ENCODE measurements around the gene MT1G.
A peak's percentile ranks its signal among the peaks of the same experiment; 100 is the strongest.

The MT1G gene

GRCh38 chr16:56639045-56639444, 28.8 kb downstream of the MT1G start:
- H3K4me3 ChIP-seq (ENCODE audit: low read length) = no peak overlapping the region
- TF ChIP-seq CTCF (conservative IDR thresholded peaks at IDR 0.05; ENCODE audit: low read length) = no peak
- DNase-seq (ENCODE audit: low read depth) = no peak

- peak within 1 kb of the TSS; percentile 64 for H3K4me3 ChIP-seq (ENCODE audit: low read length)
- TF ChIP-seq CTCF (conservative IDR thresholded peaks at IDR 0.05; ENCODE audit: low read length) = no peak
- DNase-seq (ENCODE audit: low read depth) = peak; percentile 44
Observed at GRCh38 chr16:56637814-56638750, 29.8 kb downstream of the MT1G start, which contains the start of gene MT1A. Gene MT1A (plus strand): TSS chr16:56638666. CDS start chr16:56638739, 73 bp downstream.

GRCh38 chr16:56636616-56637413, 31.1 kb downstream of the MT1G start:
- no peak for TF ChIP-seq CTCF (conservative IDR thresholded peaks at IDR 0.05; ENCODE audit: low read length)

GRCh38 chr16:56635441-56635967, 32.4 kb downstream of the MT1G start:
- DNase-seq (ENCODE audit: low read depth) = no peak
- H3K4me3 ChIP-seq (ENCODE audit: low read length) = no peak overlapping the region
- TF ChIP-seq CTCF (conservative IDR thresholded peaks at IDR 0.05; ENCODE audit: low read length) = no peak

More at GRCh38 chr16:56636616-56637413, 31.1 kb downstream of the MT1G start:
- H3K4me3 ChIP-seq (ENCODE audit: low read length) = no peak overlapping the region
- no peak for DNase-seq (ENCODE audit: low read depth)

GRCh38 chr16:56634715-56635440, 33.0 kb downstream of the MT1G start:
- DNase-seq (ENCODE audit: low read depth) = no peak
- H3K4me3 ChIP-seq (ENCODE audit: low read length) = no peak overlapping the region
- TF ChIP-seq CTCF (conservative IDR thresholded peaks at IDR 0.05; ENCODE audit: low read length) = no peak

GRCh38 chr16:56633535-56633934, 34.3 kb downstream of the MT1G start:
- no peak for DNase-seq (ENCODE audit: low read depth)
- H3K4me3 ChIP-seq (ENCODE audit: low read length) = no peak overlapping the region
- no peak for TF ChIP-seq CTCF (conservative IDR thresholded peaks at IDR 0.05; ENCODE audit: low read length)
